ENCODE results near the gene LRRC14B. TPM values are rescaled to one million over a fixed set of nuclear protein-coding genes. Genes with fewer than 3 reads are reported as not detected.

LRRC14B gene
- total RNA-seq, 1 experiment from 2014 or later: not detected

DNA sequence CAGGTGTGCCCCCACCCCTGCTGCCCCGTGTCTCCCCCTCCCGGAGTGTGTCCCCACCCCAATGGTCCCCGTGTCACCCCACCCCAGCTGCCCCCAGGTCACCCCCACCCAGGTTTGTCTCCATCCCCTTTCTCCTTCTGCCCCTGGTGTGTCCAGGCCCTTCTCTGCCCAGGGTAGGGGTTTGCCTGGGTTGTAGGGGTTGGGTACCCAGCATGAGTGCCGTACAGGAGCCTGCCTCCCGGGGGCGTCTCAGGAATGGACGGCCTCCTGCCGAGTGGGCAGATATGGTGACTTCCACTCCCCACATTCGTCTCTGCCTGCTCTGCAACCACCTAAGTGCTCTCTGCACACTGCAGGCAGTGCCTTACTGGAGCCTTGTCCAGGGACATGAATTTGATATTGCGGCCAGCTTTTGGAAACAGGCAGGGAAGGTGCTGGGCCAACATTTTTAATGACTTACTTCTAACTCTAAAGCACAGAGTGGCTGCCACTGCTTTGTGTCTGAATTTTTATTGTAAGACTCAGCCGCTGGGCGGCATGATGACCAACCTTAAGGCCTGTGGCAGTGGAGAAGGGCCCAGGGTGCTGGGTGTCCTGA, 6.7 kb downstream of the LRRC14B start:
- H3K36me3 ChIP-seq (ENCODE audit: insufficient read depth, low read length, poor library complexity, severe bottlenecking): no peaks in the 10 kb centered on the region
- no peak overlapping the region for H3K4me3 ChIP-seq (ENCODE audit: low read depth, low read length, poor library complexity, severe bottlenecking)
- ChIA-PET CTCF (interaction anchor here (0.6 kb wide), 1 partner anchor 274 kb away, joined by 9 read pairs; no protein-coding TSS in a partner anchor), POLR2A (ENCODE audit: low non-redundant PET) (no interaction called here)
- no peak for DNase-seq (ENCODE audit: low spot score)
- intact Hi-C loops (cut with micrococcal nuclease; ENCODE audit: unreplicated experiment): no loop called here
- BruUV-seq (replicated peaks): no TSS peak
- TF ChIP-seq CTCF (conservative IDR thresholded peaks at IDR 0.05; ENCODE audit: low read depth, low read length) (no peak), EZH2 (IDR thresholded peaks at IDR 0.05; ENCODE audit: borderline replicate concordance, low read depth, low read length, poor library complexity, severe bottlenecking) (no peak)
- no peaks in the 10 kb centered on the region for H3K9me3 ChIP-seq (ENCODE audit: low read depth, low read length, poor library complexity, severe bottlenecking)
- H3K27ac ChIP-seq (ENCODE audit: low read depth, low read length, poor library complexity, severe bottlenecking): no peak overlapping the region
- no peaks in the 10 kb centered on the region for H3K27me3 ChIP-seq (replicated peaks; ENCODE audit: insufficient read depth, low read depth, low read length, poor library complexity)
- H3K4me1 ChIP-seq (ENCODE audit: insufficient read depth, low read length, poor library complexity, severe bottlenecking): no peaks in the 10 kb centered on the region

GRCh38 chr5:198516-199196, 7.4 kb downstream of the LRRC14B start:
- H3K36me3 ChIP-seq (ENCODE audit: insufficient read depth, low read length, poor library complexity, severe bottlenecking): no peaks in the 10 kb centered on the region
- DNase-seq (ENCODE audit: low spot score): no peak
- H3K4me1 ChIP-seq (ENCODE audit: insufficient read depth, low read length, poor library complexity, severe bottlenecking): no peaks in the 10 kb centered on the region
- intact Hi-C loops (cut with micrococcal nuclease; ENCODE audit: unreplicated experiment): no loop called here
- no TSS peak for BruUV-seq (replicated peaks)
- TF ChIP-seq EZH2 (IDR thresholded peaks at IDR 0.05; ENCODE audit: borderline replicate concordance, low read depth, low read length, poor library complexity, severe bottlenecking): no peak
- TF ChIP-seq CTCF (conservative IDR thresholded peaks at IDR 0.05; ENCODE audit: low read depth, low read length): no peak
- CTCF ChIA-PET: interaction anchor here (0.6 kb wide), 1 partner anchor 273 kb away, joined by 9 read pairs; no protein-coding TSS in a partner anchor
- no peak overlapping the region for H3K27ac ChIP-seq (ENCODE audit: low read depth, low read length, poor library complexity, severe bottlenecking)
- H3K9me3 ChIP-seq (ENCODE audit: low read depth, low read length, poor library complexity, severe bottlenecking): no peaks in the 10 kb centered on the region
- H3K4me3 ChIP-seq (ENCODE audit: low read depth, low read length, poor library complexity, severe bottlenecking): no peak overlapping the region
- no peaks in the 10 kb centered on the region for H3K27me3 ChIP-seq (replicated peaks; ENCODE audit: insufficient read depth, low read depth, low read length, poor library complexity)
- POLR2A ChIA-PET (ENCODE audit: low non-redundant PET): no interaction called here

DNA sequence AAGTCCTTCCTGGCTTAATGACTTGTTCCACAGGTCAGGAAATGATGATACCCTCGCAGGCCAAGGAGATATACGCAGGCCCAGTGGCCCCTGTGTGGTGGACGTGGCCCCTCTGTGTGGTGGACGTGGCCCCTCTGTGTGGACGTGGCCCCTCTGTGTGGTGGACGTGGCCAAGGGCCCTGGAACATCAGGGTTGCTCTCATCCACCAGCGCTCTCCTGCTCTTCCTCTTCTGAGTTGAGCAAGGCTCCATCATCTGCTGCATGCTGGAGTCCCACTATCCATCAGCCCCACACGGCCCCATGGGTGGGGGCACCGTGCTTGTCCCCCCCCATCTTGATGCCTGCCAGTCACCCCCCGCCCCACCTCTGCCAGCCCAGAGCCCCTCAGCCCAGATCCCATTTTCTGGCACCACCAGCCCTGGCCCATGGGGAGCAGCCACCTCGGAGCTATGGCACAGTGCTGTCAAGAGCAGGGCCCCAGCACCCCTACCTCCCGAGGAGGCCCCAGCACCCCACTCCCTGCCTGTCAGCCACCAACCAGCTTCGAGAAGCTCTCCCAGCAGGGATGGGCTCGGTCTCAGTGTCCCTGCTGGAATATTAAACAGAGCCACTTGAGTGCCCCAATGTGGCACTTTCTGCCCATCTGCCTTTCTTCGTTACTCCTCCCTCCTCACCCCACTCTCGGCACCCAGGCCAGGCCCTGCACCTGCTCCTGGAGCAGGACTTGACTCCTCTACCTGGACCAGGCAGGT, 8.1 kb downstream of the LRRC14B start:
- Histone ChIP-seq H3K4me3 (ENCODE audit: low read depth, low read length, poor library complexity, severe bottlenecking) (no peak overlapping the region), H3K27me3 (replicated peaks; ENCODE audit: insufficient read depth, low read depth, low read length, poor library complexity) (no peaks in the 10 kb centered on the region), H3K4me1 (ENCODE audit: insufficient read depth, low read length, poor library complexity, severe bottlenecking) (no peaks in the 10 kb centered on the region), H3K9me3 (ENCODE audit: low read depth, low read length, poor library complexity, severe bottlenecking) (no peaks in the 10 kb centered on the region), H3K27ac (ENCODE audit: low read depth, low read length, poor library complexity, severe bottlenecking) (no peak overlapping the region), H3K36me3 (ENCODE audit: insufficient read depth, low read length, poor library complexity, severe bottlenecking) (peaks cover 4% of the 10 kb centered on the region)
- TF ChIP-seq EZH2 (IDR thresholded peaks at IDR 0.05; ENCODE audit: borderline replicate concordance, low read depth, low read length, poor library complexity, severe bottlenecking) (no peak), CTCF (conservative IDR thresholded peaks at IDR 0.05; ENCODE audit: low read depth, low read length) (no peak)
- BruUV-seq (replicated peaks): no TSS peak
- no peak for DNase-seq (ENCODE audit: low spot score)
- ChIA-PET POLR2A (ENCODE audit: low non-redundant PET) (no interaction called here), CTCF (no interaction called here)
- intact Hi-C loops (cut with micrococcal nuclease; ENCODE audit: unreplicated experiment): no loop called here

Data from A673 (cell line).